ENCODE measurements around the gene ZBTB7C.

Gene ZBTB7C

GRCh38 chr18:48091869-48092497 lies 317.2 kb downstream of the ZBTB7C start:
- no peaks in the 10 kb centered on the region for H4K20me1 ChIP-seq (ENCODE audit: insufficient read depth, low read length)
- no peak overlapping the region for H3K4me2 ChIP-seq (ENCODE audit: insufficient read depth, low read length)
- H3K9me3 ChIP-seq (ENCODE audit: insufficient read depth, low read length, severe bottlenecking) = no peaks in the 10 kb centered on the region
- H3K27me3 ChIP-seq (ENCODE audit: insufficient read depth, low read length, poor library complexity) = no peaks in the 10 kb centered on the region
- H3K9ac ChIP-seq (ENCODE audit: low read depth, low read length) = no peak overlapping the region
- H3K79me2 ChIP-seq (ENCODE audit: insufficient read depth, low read length) = no peaks in the 10 kb centered on the region
- ATAC-seq (ENCODE audit: insufficient read depth, low read depth) (no peak), DNase-seq (no peak)
- TF ChIP-seq, protein P1, sequence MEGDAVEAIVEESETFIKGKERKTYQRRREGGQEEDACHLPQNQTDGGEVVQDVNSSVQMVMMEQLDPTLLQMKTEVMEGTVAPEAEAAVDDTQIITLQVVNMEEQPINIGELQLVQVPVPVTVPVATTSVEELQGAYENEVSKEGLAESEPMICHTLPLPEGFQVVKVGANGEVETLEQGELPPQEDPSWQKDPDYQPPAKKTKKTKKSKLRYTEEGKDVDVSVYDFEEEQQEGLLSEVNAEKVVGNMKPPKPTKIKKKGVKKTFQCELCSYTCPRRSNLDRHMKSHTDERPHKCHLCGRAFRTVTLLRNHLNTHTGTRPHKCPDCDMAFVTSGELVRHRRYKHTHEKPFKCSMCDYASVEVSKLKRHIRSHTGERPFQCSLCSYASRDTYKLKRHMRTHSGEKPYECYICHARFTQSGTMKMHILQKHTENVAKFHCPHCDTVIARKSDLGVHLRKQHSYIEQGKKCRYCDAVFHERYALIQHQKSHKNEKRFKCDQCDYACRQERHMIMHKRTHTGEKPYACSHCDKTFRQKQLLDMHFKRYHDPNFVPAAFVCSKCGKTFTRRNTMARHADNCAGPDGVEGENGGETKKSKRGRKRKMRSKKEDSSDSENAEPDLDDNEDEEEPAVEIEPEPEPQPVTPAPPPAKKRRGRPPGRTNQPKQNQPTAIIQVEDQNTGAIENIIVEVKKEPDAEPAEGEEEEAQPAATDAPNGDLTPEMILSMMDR (IDR thresholded peaks at IDR 0.05; ENCODE audit: borderline replicate concordance, extremely low read depth, low read length, poor library complexity, severe bottlenecking) = no peak
- no peak for TF ChIP-seq EZH2 (IDR thresholded peaks at IDR 0.05; ENCODE audit: borderline replicate concordance, low read depth, low read length, severe bottlenecking)
- H2AFZ ChIP-seq (ENCODE audit: low read depth, low read length) = no peak overlapping the region
- no peaks in the 10 kb centered on the region for H3K36me3 ChIP-seq (ENCODE audit: insufficient read depth, low read length)
- no peaks in the 10 kb centered on the region for H3K4me1 ChIP-seq (ENCODE audit: insufficient read depth, low read length)
- no peak overlapping the region for H3K27ac ChIP-seq (ENCODE audit: low read length)
- H3K4me3 ChIP-seq (ENCODE audit: low read depth in 1 of 2, low read length in 2 of 2) = no peak overlapping the region

DNA sequence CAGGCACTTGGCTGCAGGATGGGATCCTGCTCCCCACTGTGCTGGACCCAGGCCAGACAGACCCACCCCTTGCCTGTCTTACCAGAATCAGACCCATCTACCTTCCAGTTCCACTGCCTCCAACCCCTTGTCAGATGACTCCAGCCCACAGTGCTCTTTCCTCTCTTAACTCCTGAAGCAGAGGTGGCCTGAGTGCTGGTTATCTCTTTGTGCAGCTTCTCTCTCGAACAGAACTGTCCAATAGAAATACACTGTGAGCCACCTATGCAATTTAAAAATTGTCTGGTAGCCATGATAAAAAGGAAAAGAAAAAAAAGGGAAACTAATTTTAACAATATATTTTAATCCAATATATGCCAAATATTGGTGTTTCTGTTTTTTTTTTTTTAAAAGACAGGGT lies 318.5 kb downstream of the ZBTB7C start:
- Histone ChIP-seq H3K4me1 (ENCODE audit: insufficient read depth, low read length) (no peaks in the 10 kb centered on the region), H3K4me3 (ENCODE audit: low read depth in 1 of 2, low read length in 2 of 2) (no peak overlapping the region), H3K9me3 (ENCODE audit: insufficient read depth, low read length, severe bottlenecking) (no peaks in the 10 kb centered on the region), H3K4me2 (ENCODE audit: insufficient read depth, low read length) (no peak overlapping the region), H3K79me2 (ENCODE audit: insufficient read depth, low read length) (no peaks in the 10 kb centered on the region), H3K36me3 (ENCODE audit: insufficient read depth, low read length) (no peaks in the 10 kb centered on the region), H3K9ac (ENCODE audit: low read depth, low read length) (no peak overlapping the region), H3K27ac (ENCODE audit: low read length) (no peak overlapping the region), H2AFZ (ENCODE audit: low read depth, low read length) (no peak overlapping the region), H4K20me1 (ENCODE audit: insufficient read depth, low read length) (no peaks in the 10 kb centered on the region), H3K27me3 (ENCODE audit: insufficient read depth, low read length, poor library complexity) (no peaks in the 10 kb centered on the region)
- TF ChIP-seq, protein P1 (IDR thresholded peaks at IDR 0.05; ENCODE audit: borderline replicate concordance, extremely low read depth, low read length, poor library complexity, severe bottlenecking) = no peak
- no peak for TF ChIP-seq EZH2 (IDR thresholded peaks at IDR 0.05; ENCODE audit: borderline replicate concordance, low read depth, low read length, severe bottlenecking)
- ATAC-seq (ENCODE audit: insufficient read depth, low read depth) (no peak), DNase-seq (no peak)

- H3K4me2 ChIP-seq (ENCODE audit: insufficient read depth, low read length) = no peak overlapping the region
- no peak overlapping the region for H3K4me3 ChIP-seq (ENCODE audit: low read depth in 1 of 2, low read length in 2 of 2)
- H3K27me3 ChIP-seq (ENCODE audit: insufficient read depth, low read length, poor library complexity) = no peaks in the 10 kb centered on the region
- H4K20me1 ChIP-seq (ENCODE audit: insufficient read depth, low read length) = no peaks in the 10 kb centered on the region
- no peak overlapping the region for H3K27ac ChIP-seq (ENCODE audit: low read length)
- no peak overlapping the region for H2AFZ ChIP-seq (ENCODE audit: low read depth, low read length)
- DNase-seq (no peak), ATAC-seq (ENCODE audit: insufficient read depth, low read depth) (no peak)
- H3K36me3 ChIP-seq (ENCODE audit: insufficient read depth, low read length) = no peaks in the 10 kb centered on the region
- TF ChIP-seq, protein P1 (IDR thresholded peaks at IDR 0.05; ENCODE audit: borderline replicate concordance, extremely low read depth, low read length, poor library complexity, severe bottlenecking) = no peak
- TF ChIP-seq EZH2 (IDR thresholded peaks at IDR 0.05; ENCODE audit: borderline replicate concordance, low read depth, low read length, severe bottlenecking) = no peak
- H3K79me2 ChIP-seq (ENCODE audit: insufficient read depth, low read length) = no peaks in the 10 kb centered on the region
- no peaks in the 10 kb centered on the region for H3K9me3 ChIP-seq (ENCODE audit: insufficient read depth, low read length, severe bottlenecking)
- H3K9ac ChIP-seq (ENCODE audit: low read depth, low read length) = no peak overlapping the region
- H3K4me1 ChIP-seq (ENCODE audit: insufficient read depth, low read length) = no peaks in the 10 kb centered on the region
These were observed 319.2 kb downstream of the ZBTB7C start for GRCh38 chr18:48090021-48090420.
